ENCODE measurements around the gene ZNF580.
A peak's percentile ranks its signal among the peaks of the same experiment; 100 is the strongest.

The ZNF580 gene

GRCh38 chr19:55622242-55622969, 18.4 kb upstream of the ZNF580 start:
- no peak for DNase-seq (ENCODE audit: low read depth in 1 of 2, low spot score in 1 of 2)

- DNase-seq (ENCODE audit: low read depth in 1 of 2, low spot score in 1 of 2) = no peak
Measured at GRCh38 chr19:55623130-55623529, 17.7 kb upstream of the ZNF580 start.

DNA sequence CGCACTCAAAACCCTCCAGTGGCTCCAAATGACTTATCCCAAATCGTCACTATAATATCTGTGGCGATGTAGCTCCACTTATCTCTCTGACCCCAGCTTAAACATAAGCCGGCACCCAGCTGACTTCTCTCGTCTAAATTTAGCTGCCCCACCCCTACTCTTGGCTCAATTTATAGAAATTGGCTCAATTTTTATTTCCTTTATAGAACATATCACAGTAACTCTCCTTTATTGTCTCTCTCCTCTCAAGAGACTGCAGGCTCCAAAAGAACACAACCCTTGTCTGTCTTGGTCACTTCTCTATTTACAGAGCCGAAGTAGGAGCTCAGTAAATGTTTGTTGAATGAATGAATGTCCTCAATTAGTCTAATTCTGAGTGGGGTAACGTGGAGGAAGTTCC, 17.2 kb upstream of the ZNF580 start:
- DNase-seq (ENCODE audit: low read depth in 1 of 2, low spot score in 1 of 2) = no peak

DNA sequence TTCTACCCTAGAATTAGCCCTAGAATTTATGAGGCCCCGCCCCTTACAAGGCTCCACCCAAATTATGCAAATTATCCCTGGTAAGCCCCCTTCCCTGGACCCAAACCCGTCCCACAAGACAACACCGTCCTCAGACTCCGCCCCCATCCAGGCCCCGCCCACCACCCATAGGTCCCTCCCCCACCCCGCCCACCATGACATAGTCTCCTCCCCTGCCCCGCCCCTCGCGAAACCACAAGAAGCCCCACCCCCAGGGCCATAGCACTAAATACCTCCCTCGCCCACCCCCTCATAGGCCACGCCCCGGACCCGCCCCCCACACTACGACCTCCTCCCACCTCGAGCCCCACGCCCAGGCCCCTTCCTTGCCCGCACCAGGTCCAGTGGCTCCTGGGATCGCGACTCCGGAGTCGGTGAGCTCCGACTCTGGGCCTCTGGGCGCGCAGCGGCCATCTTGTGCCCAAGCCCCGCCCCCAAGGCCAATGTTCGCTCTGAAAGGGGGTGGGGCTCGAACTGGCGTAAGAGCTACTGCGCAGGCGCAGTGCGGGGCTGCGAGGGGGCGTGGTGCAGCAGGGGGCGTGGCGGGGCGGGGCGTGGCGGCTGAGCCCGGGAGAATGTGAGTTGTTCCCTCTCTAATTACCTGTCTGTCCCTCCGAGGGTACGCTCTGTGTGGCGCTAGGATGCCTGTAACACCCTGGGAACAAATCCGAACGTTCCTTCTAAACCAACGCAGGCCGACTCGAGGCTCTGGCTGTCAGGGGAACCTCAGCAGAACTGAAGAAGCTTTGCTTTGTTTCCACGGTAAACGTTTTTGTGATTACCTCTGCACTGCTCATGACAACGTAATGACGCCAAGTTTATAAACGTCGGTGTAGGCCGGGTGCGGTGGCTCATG, 16.4 kb upstream of the ZNF580 start, which contains the start of gene ZNF784:
Gene ZNF784, minus strand, starts transcription at position 458 of the 895 bp plus-strand sequence. Its CDS starts 5 bp downstream, at position 453.
- peak; percentile 87 to 90 for DNase-seq (ENCODE audit: low read depth in 1 of 2, low spot score in 1 of 2)

DNA sequence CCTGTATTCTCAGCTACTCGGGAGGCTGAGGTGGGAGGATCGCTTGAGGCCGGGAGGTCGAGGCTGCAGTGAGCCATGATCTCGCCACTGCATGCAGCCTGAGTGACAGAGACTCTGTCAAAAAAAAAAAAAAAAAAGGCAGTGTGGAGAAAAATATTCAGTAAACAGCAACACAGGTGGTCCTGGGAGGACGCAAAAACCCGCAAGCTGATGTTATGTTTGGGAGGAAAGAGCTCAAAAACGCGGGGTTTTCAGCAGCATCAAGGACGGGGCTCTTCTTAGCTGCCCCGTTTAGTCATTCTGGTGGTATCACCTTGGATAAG, 15.8 kb upstream of the ZNF580 start:
- DNase-seq (ENCODE audit: low read depth in 1 of 2, low spot score in 1 of 2) = no peak

DNA sequence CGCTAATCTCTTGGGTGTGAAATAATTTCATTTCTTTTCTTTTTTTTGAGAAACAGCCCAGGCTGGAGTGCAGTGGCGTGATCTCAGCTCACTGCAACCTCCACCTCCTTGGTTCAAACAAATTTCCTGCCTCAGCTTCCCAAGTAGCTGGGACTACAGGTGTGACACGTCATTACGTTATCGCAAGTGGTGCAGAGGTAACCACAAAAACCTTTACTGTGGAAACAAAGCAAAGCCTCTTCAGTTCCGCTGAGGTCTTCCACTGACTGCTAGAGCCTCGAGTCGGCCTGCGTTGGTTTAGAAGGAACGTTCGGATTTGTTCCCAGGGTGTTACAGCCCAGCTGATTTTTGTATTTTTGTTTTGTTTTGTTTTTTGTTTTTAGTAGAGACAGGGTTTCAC, 14.5 kb upstream of the ZNF580 start:
- DNase-seq (ENCODE audit: low read depth in 1 of 2, low spot score in 1 of 2) = peak in 1 of 2 donors; percentile 61

GRCh38 chr19:55632463-55632834, 8.4 kb upstream of the ZNF580 start:
- DNase-seq (ENCODE audit: low read depth in 1 of 2, low spot score in 1 of 2) = peak; percentile 63 to 91

DNA sequence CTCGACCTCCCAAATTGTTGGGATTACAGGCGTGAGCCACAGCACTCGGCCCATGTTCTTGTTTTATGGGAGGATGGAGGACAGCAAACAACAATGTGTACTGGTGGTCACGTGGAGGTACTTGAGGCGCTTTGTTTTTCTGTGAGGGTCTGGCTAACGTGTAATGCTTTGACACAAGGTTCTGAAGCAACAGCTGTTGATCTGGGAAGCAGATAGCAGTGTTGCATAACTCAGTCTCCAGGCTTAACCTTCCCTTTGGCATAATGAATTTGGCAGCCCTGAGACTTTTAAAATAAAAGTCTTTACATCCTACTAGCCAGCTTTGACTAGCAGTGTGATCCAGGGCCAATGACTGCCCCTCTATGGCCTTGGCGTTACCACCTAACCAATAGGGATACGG, 6.9 kb upstream of the ZNF580 start:
- no peak for DNase-seq (ENCODE audit: low read depth in 1 of 2, low spot score in 1 of 2)

DNA sequence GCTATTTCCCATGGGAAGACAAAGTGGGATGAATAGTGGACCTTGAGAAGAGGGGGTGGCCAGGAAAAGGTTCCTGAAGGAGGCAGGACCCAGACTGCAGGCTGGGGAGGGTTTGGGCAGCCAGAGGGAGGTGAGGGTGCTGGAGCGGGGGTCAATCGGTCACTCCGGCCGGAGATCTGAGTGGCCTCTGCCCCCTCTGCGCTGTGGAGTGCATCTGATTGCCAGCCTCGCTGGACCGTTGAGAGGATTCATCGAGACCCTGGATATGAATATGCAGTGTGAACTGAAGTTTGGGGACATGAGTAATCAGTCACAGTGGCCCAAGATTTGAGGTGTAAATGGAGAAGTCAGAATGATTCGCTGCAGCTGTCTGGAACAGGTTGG, 5.5 kb upstream of the ZNF580 start:
- no peak for DNase-seq (ENCODE audit: low read depth in 1 of 2, low spot score in 1 of 2)

GRCh38 chr19:55635856-55636440, 4.9 kb upstream of the ZNF580 start:
- DNase-seq (ENCODE audit: low read depth in 1 of 2, low spot score in 1 of 2) = no peak

- no peak for DNase-seq (ENCODE audit: low read depth in 1 of 2, low spot score in 1 of 2)
Measured at GRCh38 chr19:55636723-55637122, 4.1 kb upstream of the ZNF580 start.

GRCh38 chr19:55637534-55637933, 3.3 kb upstream of the ZNF580 start:
- DNase-seq (ENCODE audit: low read depth in 1 of 2, low spot score in 1 of 2) = no peak

DNA sequence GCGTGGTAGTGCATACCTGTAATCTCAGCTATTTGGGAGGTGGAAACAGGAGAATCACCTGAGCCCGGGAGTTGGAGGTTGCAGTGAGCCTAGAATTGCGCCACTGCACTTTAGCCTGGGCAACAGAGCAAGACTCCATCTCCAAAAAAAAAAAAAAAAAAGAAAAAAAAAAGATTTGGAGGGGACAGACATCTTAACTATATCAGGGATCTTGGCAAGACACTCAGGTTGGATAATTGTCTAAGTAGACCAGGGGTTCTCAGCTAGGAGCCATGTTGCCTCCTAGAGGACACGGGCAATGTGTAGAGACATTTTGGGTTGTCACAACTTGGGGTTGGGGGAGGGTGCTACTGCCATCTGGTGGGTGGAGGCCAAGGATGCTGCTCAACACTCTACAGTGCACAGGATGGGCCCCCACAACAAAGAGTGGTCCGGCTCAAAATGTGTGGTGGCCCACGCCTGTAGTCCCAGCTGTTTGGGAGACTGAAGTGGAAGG, 1.9 kb upstream of the ZNF580 start:
- DNase-seq (ENCODE audit: low read depth in 1 of 2, low spot score in 1 of 2) = peak in 1 of 2 donors; percentile 51

DNA sequence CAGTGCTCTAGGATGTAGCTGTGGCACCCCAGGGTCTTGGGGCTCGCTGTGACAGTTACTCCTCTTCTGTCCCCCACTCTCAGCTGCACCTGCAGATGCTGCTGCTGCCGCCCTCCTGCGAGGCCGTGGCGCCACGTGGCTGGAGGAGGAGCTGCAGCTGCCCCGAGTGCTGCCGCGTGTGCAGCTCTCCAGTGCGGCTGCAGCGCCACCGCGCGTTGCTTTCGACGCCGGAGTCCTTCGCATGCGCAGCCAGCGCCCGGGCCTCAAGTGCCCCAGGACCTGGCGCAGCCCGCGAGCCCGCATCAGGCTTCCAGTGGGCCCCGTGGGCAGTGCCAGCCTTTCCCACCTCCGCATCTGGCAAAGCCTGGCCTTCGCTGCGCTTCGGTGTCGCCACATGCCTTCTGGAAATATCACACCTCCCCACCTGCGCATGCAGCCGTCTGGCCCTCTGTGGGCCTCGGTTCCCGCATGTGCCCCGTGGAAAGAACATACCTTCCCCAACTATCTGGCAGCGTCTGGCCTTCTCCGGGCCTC, 692 bp upstream of the ZNF580 start:
- DNase-seq (ENCODE audit: low read depth in 1 of 2, low spot score in 1 of 2) = peak; percentile 47

DNA sequence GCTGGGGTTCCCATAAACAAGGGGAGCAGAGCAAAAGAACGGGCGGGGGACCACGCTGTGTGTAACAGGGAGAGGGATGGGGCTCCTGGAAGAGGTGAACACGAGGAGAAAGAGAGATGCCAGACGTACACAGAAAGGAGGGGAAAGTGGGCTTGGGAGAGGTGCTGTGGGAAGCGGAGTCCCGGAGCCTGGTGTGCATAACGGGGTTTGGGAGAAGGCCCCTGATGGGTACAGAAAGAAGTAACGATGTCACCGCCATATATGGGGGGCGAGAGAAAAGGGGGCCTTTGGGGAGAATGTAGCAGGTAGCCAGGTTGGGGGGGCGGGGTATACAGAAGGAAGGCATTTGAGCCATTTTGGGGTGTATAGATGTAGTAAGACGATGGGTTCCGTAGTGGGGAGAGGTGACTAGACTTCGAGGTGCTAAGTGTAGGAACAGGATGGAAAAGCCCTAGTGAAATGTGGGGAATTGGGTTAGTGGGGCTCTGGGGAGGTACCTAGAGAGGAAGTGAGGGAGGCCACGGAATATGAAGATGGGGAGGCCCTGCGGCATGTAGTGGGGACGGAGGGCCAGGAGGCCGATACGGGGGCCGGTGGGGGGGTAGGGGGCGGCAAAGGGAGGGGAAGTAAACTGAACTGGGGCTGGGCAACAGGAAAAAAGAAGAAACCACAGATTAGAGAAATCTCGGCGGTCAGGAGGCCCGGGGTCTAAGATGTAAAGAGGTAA, 787 bp downstream of the ZNF580 start:
- DNase-seq (ENCODE audit: low read depth in 1 of 2, low spot score in 1 of 2) = no peak

- no peak for DNase-seq (ENCODE audit: low read depth in 1 of 2, low spot score in 1 of 2)
Measured at GRCh38 chr19:55642153-55643002, 1.6 kb downstream of the ZNF580 start.

- DNase-seq (ENCODE audit: low read depth in 1 of 2, low spot score in 1 of 2) = peak; percentile 70 to 80
Measured at GRCh38 chr19:55643003-55643886, 2.4 kb downstream of the ZNF580 start, which contains the start of gene ZNF581. Gene ZNF581 (plus strand): TSS chr19:55643649. CDS start chr19:55644572, 923 bp downstream.

DNA sequence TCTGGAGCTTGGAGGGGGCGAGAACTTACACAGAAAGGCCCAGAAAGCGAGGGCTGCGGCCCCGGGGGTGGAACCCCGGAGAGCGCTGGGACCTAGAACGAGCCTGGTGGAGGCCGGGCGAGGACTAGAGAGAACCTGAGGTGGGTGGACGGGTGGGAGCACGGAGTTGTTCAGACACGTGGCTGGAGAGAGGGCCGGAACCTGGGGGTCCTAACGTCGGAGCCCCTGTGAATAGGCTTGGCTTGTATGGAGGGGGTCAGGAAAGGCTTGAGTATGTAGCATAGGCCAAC, 3.0 kb downstream of the ZNF580 start:
- DNase-seq (ENCODE audit: low read depth in 1 of 2, low spot score in 1 of 2) = no peak

DNA sequence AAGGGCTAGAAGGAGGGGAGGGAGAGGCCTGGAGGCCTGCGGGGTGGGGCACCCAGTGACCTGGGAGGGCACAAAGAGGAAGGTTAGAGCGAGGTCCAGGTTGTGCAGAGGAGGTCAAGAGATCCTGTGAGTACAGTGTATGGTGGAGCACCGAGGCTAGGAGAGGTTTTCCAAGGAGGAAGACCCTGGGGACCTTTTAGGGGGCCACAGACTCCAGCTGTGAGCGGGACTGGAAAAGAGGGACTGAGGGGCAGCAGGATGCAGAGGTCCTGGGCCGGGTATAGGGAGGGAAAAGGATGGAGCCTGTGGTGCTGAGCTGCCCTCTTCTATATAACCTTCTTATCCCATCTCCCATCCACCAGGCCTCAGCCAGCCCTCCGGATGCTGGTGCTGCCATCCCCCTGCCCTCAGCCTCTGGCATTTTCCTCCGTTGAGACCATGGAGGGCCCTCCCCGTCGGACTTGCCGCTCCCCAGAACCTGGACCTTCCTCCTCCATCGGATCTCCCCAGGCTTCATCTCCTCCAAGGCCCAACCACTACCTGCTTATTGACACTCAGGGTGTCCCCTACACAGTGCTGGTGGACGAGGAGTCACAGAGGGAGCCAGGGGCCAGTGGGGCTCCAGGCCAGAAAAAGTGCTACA, 3.5 kb downstream of the ZNF580 start:
- no peak for DNase-seq (ENCODE audit: low read depth in 1 of 2, low spot score in 1 of 2)
